GM12873 (cell line): ENCODE measurements around the gene U2AF1L4.

Source experiments
- CTCF ChIP-seq: IDR thresholded peaks from 2 replicates; pipeline ENCODE4 v1.5.1; 2012; ENCODE audit warnings: low read depth, mild to moderate bottlenecking, moderate library complexity, low read length, control low read depth; ENCODE audit not compliant: insufficient read depth; ENCODE audit errors: missing control alignments

The U2AF1L4 gene

GRCh38 chr19:35734889-35735288 lies 10.3 kb downstream of the U2AF1L4 start:
- no peak for TF ChIP-seq CTCF

GRCh38 chr19:35734273-35734672 lies 10.9 kb downstream of the U2AF1L4 start:
- no peak for TF ChIP-seq CTCF

- no peak for TF ChIP-seq CTCF
Observed at GRCh38 chr19:35733180-35734125, 11.8 kb downstream of the U2AF1L4 start.

GRCh38 chr19:35732540-35733179 lies 12.6 kb downstream of the U2AF1L4 start:
- no peak for TF ChIP-seq CTCF

GRCh38 chr19:35731779-35732405 lies 13.3 kb downstream of the U2AF1L4 start:
- no peak for TF ChIP-seq CTCF

GRCh38 chr19:35731353-35731752 lies 13.9 kb downstream of the U2AF1L4 start:
- TF ChIP-seq CTCF, result no peak

GRCh38 chr19:35730326-35730725 lies 14.9 kb downstream of the U2AF1L4 start:
- TF ChIP-seq CTCF, result no peak
